Stimulated activated CD4-positive, alpha-beta T cell treated with anti-CD3 and anti-CD28 coated beads, Interleukin-12 subunit alpha, Interleukin-12 subunit beta, amount 100 ng/mL, for 4 hours (primary cell): Measurements from ENCODE around the gene SLC6A13.
"Not testable (repeated sequence)": the region's sequence is repeated elsewhere in the genome, so short reads cannot be mapped to it uniquely, and the experiment has no call there.

ENCODE experiments used
- DNase-seq: peaks from one replicate; pipeline ENCODE4 v3.0.0-alpha.2; 2020

The SLC6A13 gene

DNA sequence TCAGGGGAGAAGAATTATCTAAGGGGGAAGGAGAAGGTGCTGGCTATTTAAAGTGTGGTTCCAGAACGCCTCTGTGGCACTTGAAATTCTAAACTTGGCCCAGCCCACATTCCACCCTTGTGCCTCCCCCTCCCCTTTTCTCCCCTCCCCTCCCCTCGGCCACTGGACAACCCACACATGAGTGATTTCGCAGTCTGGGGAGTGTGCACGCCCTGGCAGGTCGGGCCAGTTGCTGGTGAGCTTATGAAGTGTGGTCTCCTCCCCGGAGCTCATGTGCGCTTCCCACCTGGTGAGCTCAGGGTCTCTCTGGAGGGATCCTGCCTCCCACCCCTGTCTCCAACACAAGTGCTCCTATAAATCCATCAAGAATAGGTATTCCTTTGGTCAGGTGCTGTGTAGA, at the start of gene SLC6A13:
Gene SLC6A13 (minus strand): TSS at position 20 of the 400 bp plus-strand sequence. CDS start 2,784 bp downstream, outside the sequence.
- no peak for DNase-seq

DNA sequence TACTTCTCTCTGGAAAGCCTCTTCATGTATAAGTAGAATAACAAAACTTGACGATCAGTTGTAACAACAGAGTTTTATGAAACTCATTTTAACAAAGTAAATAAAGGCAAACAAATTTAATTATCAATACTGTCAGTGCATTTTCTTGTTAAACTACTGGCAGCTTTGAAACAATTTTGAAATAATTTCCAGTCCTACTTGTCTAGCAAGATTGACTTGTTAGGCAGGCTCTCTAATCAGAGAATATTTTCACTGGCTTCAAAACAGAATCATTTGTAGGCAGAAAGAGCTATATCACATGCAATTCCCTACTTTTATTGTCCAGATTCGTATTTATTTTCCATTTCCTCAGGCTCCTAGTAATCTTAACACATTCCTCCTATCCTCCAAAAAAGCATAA, 45.9 kb upstream of the SLC6A13 start:
- DNase-seq, result no peak

DNA sequence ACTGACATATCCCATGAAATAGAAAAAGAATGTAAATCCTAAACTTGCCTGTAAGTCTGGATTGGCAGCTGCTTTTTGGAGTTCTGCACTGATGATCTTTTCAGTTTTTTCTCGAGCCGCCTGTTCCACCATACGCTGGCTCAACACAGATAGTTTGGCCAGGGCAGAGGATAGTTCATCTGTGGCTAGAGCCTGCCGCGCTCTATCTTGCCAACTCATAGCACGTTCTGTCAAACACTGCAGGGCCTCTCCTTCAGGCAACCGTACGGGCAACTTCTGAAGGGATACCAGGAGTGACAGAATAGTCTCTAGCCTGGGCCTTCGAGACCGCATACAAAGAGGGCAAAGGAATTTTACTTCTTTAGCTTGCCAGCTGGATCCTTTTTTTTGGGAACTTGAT, 44.8 kb upstream of the SLC6A13 start:
- no peak for DNase-seq

DNA sequence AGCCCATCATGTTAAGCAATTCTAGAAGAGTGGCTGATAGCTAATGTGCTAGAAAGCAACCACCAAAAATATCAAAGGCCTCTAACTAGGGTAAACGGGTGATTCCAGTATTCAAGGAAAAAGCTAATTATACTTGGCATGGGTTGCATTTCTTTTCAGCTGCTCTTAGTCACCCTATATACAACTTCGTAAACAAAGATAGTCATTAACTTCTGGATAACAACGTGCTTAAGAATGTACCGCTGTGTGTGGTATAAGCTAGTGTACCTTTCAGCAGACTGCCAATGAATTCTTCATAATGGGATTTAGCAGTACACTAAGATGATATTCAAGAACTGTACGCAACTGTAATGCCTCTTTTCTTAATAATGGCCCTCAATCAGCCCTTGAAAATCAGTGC, 42.2 kb upstream of the SLC6A13 start:
- no peak for DNase-seq

DNA sequence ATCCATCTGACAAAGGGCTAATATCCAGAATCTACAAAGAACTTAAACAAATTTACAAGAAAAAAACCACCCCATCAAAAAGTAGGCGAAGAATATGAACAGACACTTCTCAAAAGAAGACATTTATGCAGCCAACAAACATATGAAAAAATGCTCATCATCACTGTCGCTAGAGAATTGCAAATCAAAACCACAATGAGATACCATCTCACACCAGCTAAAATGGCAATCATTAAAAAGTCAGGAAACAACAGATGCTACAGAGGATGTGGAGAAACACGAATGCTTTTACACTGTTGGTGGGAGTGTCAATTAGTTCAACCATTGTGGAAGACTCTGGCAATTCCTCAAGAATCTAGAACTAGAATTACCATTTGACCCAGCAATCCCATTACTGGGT, 40.1 kb upstream of the SLC6A13 start:
- DNase-seq, result not testable (repeated sequence)

DNA sequence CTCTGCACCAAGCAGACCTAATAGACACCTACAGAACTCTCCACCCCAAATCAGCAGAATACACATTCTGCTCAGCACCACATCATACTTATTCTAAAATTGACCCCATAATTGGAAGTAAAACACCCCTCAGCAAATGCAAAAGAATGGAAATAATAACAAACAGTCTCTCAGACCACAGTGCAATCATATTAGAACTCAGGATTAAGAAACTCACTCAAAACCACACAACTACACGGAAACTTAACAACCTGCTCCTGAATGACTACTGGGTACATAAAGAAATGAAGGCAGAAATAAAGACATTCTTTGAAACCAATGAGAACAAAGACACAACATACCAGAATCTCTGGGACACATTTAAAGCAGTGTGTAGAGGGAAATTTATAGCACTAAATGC, 37.5 kb upstream of the SLC6A13 start:
- DNase-seq, result not testable (repeated sequence)

DNA sequence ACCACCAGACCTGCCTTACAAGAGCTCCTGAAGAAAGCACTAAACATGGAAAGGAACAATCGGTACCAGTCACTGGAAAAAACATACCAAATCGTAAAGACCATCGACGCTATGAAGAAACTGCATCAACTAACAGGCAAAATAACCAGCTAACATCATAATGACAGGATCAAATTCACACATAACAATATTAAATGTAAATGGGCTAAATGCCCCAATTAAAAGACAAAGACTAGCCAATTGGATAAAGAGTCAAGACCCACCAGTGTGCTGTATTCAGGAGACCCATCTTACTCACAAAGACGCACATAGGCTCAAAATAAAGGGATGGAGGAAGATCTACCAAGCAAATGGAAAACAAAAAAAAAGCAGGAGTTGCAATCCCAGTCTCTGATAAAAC, 36.9 kb upstream of the SLC6A13 start:
- DNase-seq, result not testable (repeated sequence)

DNA sequence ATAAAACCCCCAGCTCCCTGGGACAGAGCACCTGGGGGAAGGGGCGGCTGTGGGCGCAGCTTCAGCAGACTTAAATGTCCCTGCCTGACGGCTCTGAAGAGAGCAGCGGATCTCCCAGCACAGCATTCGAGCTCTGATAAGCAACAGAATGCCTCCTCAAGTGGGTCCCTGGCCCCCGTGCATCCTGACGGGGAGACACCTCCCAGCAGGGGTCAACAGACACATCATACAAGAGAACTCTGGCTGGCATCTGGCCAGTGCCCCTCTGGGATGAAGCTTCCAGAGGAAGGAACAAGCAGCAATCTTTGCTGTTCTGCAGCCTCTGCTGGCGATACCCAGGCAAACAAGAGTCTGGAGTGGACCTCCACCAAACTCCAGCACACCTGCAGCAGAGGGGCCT, 35.4 kb upstream of the SLC6A13 start:
- not testable (repeated sequence) for DNase-seq

DNA sequence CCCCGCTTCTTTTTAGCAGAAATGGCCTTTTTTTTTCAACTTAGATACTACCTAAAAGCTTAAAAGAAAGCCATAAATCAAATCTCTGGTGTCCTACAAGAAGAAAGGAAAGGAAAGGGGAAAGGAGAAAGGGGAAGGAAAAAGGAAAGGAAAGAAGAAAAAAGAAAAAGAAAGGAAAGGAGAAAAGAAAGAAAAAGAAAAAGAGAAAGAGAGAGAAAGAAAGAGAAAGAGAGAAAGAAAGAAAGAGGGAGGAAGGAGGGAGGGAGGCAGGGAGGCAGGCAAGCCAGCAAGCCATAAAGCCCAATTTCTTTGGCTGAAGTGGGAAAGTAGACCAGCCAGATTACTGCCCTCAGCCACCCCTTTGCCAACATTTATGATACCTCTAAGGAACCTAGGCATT, 32.5 kb upstream of the SLC6A13 start:
- DNase-seq, result no peak

DNA sequence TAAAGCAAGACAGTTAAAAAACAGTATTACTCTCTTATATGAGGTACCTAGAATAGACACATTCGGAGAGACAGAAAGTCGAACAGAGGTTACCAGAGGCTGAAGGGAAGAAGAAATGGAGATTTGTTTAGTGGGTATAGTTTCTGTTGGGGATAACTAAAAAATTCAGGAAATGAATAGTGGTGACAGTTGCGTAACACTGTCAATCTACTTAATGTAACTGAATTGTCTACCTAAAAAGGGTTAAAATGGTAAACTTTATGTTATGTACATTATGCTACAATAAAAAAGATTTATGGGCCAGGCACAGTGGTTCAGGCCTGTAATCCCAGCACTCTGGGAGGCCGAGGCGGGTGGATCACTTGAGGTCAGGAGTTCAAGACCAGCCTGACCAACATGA, 30.6 kb upstream of the SLC6A13 start:
- DNase-seq, result no peak

DNA sequence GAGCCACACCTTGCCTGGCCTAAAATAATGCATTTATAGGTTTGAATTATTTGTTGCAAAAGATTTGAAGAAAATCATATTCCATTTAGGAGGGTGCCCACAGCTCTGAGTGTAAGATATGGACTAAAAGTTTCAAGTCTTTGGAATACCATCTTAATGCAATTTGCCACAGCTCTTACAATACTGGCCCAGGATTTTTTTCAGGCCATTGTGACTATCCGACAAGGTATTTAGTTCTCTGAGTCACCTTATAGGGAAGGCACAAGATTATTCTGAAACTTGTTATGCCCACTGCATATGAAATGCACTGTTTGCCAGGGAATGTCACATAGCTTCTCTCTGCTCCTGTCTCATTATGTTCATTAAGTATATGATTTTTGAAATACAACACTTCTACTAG, 29.6 kb upstream of the SLC6A13 start:
- no peak for DNase-seq

DNA sequence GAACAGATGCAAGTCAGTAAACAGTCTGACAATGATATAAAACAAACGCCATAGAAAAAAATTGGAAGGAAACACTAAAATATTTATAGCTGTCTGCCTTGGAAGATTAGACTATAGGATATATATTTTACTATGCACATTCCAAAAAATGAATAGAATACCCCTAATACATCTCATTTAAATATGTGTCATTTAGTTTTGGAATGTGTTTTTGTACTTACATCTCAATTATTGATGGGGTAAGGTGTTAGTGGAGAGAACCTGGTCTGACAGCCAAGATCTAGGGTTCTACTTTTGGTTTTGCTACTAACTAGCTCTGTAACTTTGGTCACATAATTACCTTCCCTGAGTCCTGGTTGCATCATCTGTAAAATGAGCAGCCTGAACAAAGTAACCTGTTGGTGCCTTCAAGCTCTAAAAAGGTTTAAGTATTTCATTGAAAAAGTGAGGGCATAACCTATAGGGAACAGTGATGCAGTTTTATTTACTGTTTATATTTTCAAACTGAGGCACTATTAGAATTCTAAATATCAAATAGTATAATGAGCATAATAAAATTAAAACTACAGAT, 28.6 kb upstream of the SLC6A13 start:
- no peak for DNase-seq

DNA sequence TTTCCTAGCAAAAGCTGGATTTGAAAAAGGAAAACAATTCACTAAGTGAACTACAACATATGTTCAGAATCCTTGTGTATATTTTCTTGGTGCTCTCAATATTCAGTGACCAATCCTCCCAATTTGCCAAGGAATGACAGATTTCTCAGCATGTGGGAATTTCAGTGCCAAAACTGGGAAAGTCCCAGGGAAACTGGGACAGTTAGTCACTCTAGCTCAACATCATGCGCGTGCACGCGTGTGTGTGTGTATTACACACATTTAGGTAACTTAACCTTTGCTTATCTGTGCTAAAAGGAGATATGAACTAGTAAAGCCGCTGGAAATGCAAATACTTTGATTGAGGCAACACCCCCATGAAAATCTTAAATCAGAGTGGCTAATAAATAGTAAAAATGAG, 26.1 kb upstream of the SLC6A13 start:
- no peak for DNase-seq

DNA sequence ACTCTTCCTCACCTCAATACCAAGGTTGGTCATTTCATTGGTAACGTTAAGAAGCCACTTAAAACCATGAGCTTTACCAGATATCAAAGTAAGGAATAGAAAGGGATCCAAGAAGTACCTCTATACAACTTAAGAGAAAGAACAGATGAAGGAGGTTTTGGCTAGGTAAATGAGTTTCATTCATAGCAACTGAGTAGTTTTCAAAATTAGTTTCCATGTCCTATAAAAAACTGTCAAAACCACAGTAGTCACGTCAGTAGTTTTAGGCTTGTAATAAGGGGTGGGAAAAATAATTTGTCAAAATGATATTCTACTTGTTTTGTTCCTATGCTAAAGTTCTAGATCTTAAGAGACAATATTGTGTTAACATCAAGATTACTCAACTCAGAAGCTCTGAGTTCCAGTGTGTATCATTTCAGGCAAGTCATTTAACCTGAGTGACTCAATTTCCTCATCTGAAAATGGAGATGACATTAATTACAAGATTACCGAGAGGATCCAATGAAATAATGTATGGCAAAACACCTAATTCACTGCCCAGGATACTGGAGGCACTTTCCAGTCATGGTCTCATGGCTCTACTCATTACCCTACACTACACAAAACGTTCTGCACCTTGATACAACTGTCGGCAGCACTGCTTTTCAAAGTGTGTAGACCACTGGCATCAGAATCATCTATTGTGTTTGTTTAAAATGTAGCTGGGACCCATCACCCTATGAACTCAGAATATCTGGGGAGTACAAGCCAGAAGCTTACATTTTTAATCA, 24.1 kb upstream of the SLC6A13 start:
- no peak for DNase-seq

DNA sequence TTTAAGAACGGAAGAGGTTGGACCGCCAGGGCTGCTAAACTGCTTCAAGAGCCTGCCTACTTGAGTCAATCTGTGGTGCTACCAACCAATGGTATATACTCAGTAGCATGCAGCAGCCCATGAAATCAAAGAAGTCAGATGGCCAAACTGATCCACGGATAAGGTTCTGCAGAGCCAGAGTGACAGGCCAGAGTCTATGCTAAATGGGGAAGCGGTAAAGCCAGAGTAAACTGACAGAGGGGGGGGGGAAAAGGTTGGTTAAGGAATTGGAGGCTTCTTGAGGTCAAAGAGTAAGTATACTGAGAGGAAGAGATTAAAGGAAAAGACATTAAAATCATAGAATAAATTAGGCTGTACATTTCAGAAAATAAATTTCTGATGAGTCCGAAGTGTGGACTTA, 15.4 kb upstream of the SLC6A13 start:
- no peak for DNase-seq

DNA sequence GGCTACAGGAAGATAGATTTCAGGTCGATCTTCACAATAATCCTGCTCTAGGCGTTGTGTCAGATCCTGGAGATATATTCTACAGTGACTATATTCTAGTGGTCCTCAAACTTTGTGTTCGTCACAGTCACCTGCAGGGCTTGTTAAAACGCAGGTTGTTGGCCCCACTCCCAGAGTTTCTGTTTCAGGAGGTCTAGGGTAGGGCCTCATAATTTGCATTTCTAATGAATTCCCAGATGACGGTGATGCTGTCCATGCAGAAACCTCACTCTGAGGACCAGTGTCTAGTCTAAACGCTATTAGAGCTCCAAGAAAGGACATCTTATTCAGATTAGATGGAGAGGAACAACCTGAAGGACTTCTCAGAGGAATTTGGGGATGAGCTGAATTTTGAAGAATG, 13.2 kb upstream of the SLC6A13 start:
- no peak for DNase-seq

DNA sequence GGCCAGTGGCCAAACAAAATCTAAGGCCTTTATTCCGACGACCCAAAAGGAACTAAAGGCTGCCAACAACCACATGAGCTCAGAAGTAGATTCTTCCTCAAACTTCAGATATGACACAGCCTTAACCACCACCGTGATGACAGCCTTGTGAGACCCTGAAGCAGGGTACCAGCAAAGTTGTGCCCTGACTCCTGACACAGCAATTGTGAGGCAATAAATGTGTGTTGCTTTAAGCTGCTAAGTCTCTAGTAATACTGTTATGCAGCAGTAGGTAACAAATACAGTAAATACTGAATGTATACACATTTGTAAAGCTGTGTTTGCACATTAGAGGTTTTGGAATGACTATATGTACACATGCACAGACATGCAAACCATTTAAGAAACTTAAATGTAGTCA, 10.7 kb upstream of the SLC6A13 start:
- DNase-seq, result no peak

DNA sequence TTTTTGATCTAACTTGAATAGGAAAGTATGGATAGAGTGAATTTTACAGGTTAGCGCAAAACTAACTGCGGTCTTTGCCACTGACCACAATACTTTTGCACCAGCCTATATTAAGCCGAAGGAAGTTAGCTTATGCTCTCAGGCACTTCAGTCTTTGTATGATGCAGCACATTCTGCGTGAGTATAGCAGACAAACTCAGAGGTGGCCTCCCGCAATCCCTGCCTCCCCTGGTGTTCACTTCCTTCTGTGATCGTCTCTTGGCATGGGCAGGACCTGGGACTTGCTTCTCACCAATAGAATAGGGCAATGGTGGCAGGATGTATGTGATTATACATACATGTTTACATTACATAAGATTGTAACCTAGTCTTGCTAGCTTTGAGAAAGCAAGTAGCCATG, 10.3 kb upstream of the SLC6A13 start:
- no peak for DNase-seq

DNA sequence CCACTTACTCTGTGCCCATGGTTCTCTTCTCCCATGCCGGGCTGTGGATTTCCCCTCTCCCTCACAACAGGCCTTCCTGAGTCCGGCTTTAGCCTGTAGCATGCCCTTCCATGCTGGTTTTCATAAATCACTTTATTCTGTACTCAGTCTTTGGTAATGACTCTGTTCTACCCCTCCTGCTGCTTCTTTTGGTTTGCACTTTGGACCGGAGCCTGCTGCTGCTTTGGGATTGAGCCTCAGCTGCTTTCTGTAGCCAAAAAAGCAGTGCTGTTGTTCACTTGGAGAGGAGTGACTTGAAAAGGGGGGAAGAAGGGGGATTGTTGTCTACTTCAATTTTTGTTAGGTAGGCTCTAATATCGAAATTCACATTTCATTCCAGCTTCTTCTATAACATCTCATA, 8.5 kb upstream of the SLC6A13 start:
- DNase-seq, result no peak

DNA sequence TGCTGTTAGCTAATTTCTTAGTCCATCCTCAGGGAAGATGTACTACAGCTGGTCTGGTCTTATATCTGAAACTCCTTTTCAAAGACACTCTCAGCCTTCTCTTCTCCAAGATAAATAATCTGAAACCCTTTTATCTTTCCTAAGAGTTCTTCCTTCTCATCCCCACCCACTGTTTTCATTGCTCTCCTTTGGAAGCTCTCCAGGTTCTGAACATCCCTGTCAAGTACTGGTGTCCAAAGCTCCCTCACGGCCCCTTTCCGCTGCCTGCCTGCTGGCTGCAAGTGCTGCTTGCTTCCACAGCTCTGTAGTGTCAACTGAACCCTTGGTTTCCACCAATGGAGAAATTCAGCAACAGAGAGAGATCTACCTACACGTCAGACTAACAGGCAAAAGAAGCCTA, 6.6 kb upstream of the SLC6A13 start:
- no peak for DNase-seq

DNA sequence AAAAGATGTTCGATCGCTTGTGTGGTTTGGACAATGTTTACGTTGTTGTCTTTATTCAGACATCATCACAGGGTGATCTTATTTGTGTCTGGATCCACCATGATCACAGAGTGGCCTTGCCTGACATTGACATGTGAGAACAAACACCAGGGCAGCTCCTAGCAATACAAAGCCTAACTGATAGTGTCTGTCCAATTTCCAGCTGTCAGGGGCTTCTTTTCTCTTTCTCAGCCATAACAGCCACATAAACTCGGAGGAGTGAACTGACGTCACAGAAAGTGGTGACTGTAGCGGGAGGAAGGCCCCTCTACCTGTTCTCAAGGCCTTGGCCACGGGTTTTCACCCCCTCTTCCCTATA, 5.8 kb upstream of the SLC6A13 start:
- DNase-seq, result no peak

DNA sequence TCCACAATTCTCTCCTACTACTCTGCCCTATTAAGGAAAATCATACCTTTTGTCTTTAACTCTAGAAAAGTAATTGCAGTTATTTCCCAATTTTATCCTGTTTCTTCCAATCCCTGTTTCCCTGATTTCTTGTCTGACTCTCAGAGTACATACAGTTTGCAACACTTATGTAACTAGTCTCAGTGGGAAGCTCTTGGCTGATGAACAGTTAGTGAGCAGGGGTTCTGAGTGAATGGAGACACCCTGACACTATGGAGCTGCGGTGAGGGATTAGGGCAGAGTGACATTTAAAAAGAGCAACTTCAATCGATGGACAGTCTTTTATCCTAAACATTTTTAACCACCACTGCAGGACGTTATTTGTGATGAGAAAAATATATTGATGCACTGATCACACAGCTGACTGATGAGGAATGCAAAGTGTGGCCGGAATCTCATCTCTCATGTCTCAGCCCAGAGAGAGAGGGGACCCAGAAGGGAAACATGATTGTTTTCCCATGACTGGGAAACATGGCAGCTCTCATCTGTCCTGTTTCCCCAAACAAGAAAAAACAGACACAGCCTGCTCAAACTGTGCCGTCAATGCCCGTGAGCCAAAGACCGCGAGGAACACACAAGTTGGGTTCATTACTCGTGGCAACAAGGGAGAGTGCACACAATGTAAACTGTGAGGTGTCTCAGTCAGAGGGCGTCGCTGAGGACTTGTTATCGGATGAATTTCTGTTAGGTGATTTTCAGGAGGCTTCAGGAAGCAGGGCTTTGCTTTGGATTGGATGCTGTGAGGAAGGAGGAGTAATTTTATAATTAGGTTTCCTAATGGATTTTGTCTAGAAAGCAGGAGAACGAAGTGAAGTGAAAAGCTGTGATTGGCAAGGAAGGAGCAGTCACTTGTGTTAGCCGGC, 5.2 kb upstream of the SLC6A13 start:
- no peak for DNase-seq

DNA sequence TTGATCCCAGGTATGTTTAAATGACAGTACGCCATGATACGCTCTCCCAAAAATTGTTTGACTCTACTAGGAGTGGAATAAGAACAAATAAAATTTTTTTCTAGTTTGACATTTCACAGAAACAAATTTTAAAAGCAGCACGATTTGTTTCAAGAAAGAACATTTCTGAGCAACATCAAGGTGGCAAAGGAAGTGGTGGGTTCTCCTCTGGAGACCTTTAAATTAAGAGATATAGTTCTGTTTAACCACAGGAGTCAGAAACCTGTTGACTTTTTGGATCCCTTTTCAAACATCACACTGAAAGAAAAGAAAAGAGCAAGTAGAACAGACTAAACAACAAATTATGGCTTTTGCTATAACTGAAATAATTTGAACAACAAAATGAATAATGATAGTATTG, 2.5 kb upstream of the SLC6A13 start:
- DNase-seq, result no peak

DNA sequence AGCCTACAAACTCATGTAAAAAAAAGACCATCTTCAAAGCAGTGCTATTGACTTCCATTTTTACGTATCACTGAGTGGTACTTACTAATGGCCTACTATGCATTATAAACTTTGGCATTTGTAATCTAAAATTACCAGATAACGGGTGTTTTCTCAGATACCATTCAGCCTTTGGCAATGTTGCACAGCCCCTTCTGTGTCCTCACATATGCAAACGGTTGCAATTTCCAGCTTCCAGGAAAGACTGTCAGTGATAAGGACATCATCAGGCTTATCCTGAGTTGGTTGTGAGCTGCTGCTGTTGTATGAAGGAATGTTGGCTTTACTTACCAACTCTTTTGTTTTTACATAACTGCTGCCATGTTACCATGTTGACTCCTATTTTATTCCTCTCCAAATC, 1.6 kb upstream of the SLC6A13 start:
- no peak for DNase-seq
